Endothelial cell of umbilical vein (primary cell): ENCODE measurements around the gene EPC1.

Experiments
- EZH2 ChIP-seq: IDR thresholded peaks from 2 replicates; pipeline ENCODE4 v1.6.1; 2012; ENCODE audit warnings: borderline replicate concordance, low read depth, mild to moderate bottlenecking, moderate library complexity, low read length, inconsistent platforms; ENCODE audit not compliant: severe bottlenecking
- POLR2A ChIP-seq: IDR thresholded peaks from 2 replicates; pipeline ENCODE4 v1.6.1; 2012; ENCODE audit warnings: low read depth, mild to moderate bottlenecking, control low read depth, low read length
- POLR2AphosphoS5 ChIP-seq: IDR thresholded peaks from 2 replicates; pipeline ENCODE4 v1.6.1; 2012; ENCODE audit warnings: low read depth, mild to moderate bottlenecking, control low read depth, low read length, moderate library complexity; ENCODE audit not compliant: insufficient read depth
- TF ChIP-seq, protein P1 (sequence below), 2 donors: IDR thresholded peaks; 1 replicate in 1 of 2; 2 replicates in 1 of 2; pipeline ENCODE4 v1.5.1; 2011; ENCODE audit warnings: low read length in 2 of 2, mild to moderate bottlenecking in 2 of 2, moderate library complexity in 2 of 2, control low read depth in 1 of 2, inconsistent platforms in 1 of 2, low read depth in 1 of 2; ENCODE audit not compliant: insufficient read depth in 1 of 2; ENCODE audit errors: extremely low read depth in 1 of 2

DNA sequence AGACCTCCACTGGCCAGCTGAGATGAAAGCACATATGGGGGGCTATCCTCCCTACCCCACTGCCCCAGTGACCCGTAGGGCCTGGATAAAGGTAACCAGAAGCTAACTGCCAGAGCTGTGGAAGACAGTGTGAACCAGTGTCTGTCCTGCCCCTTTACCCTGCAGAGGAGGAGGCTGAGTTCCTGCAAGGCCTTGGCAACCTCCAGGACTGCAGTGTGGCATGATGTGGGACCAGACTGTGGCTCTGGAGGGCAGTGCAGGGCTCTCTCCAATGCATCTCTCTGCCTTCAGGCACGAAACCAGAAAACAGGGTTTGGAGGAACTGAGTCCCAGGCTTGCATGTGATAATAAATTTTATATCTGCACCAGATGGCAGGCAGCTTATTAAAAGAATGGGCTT lies 93.1 kb downstream of the EPC1 start:
- TF ChIP-seq, protein P1, sequence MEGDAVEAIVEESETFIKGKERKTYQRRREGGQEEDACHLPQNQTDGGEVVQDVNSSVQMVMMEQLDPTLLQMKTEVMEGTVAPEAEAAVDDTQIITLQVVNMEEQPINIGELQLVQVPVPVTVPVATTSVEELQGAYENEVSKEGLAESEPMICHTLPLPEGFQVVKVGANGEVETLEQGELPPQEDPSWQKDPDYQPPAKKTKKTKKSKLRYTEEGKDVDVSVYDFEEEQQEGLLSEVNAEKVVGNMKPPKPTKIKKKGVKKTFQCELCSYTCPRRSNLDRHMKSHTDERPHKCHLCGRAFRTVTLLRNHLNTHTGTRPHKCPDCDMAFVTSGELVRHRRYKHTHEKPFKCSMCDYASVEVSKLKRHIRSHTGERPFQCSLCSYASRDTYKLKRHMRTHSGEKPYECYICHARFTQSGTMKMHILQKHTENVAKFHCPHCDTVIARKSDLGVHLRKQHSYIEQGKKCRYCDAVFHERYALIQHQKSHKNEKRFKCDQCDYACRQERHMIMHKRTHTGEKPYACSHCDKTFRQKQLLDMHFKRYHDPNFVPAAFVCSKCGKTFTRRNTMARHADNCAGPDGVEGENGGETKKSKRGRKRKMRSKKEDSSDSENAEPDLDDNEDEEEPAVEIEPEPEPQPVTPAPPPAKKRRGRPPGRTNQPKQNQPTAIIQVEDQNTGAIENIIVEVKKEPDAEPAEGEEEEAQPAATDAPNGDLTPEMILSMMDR (IDR thresholded peaks at IDR 0.05; ENCODE audit: extremely low read depth in 1 of 2, insufficient read depth in 1 of 2, low read depth in 1 of 2, low read length in 2 of 2), result no peak
- TF ChIP-seq EZH2 (no peak), POLR2AphosphoS5 (no peak), POLR2A (no peak)
